ENCODE results near the gene UPF3B. TPM values are rescaled to one million over a fixed set of nuclear protein-coding genes. Genes with fewer than 3 reads are reported as not detected.
"Not testable (repeated sequence)": the region's sequence is repeated elsewhere in the genome, so short reads cannot be mapped to it uniquely, and the experiment has no call there.

Gene UPF3B
- polyA plus RNA-seq, 1 donor from 2014 or later: 24.8 TPM

DNA sequence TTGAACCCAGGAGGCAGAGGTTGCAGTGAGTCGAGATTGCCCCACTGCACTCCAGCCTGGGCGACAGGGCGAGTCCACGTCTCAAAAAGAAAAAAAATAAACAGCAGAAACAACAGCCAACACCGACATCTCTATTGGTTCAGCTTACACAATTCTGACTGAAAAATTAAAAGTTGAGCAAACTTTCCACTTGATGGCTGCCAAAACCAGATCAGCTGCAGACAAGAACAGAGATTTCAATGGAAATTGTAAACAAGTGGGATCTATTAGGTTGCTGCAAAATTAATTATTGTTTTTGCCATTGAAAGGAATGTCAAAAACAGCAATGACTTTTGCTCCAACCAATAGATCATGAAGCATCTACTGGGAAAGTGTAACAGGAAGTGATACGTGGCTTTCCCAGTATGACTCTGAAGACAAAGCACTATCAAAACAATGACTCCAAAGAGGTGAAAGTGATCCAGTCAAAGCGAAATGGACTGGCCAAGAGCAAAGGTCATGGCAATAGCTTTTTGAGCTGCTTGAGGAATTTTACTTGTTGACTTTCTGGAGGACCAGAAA, 26.3 kb downstream of the UPF3B start:
- no peak overlapping the region for H2AFZ ChIP-seq (ENCODE audit: low read depth, low read length)
- H3K4me2 ChIP-seq (ENCODE audit: low read length): no peak overlapping the region
- no peak overlapping the region for H3K9ac ChIP-seq (ENCODE audit: low read length)
- no peaks in the 10 kb centered on the region for H4K20me1 ChIP-seq (ENCODE audit: insufficient read depth)
- H3F3A ChIP-seq (ENCODE audit: insufficient read depth, low read length, poor library complexity, severe bottlenecking): no peaks in the 10 kb centered on the region
- H3K27me3 ChIP-seq (ENCODE audit: insufficient read depth, low read depth, low read length): no peaks in the 10 kb centered on the region
- H3K36me3 ChIP-seq (ENCODE audit: insufficient read depth, low read length): no peaks in the 10 kb centered on the region
- H3K27ac ChIP-seq (ENCODE audit: low read length): no peak overlapping the region
- H3K9me2 ChIP-seq (ENCODE audit: insufficient read depth, low read length): no peaks in the 10 kb centered on the region
- no peaks in the 10 kb centered on the region for H3K79me2 ChIP-seq (replicated peaks; ENCODE audit: insufficient read depth, low read length)
- H3K9me3 ChIP-seq (ENCODE audit: low read length): no peaks in the 10 kb centered on the region
- TF ChIP-seq SMC3 (conservative IDR thresholded peaks at IDR 0.05; ENCODE audit: poor library complexity): no peak
- TF ChIP-seq, protein P1, sequence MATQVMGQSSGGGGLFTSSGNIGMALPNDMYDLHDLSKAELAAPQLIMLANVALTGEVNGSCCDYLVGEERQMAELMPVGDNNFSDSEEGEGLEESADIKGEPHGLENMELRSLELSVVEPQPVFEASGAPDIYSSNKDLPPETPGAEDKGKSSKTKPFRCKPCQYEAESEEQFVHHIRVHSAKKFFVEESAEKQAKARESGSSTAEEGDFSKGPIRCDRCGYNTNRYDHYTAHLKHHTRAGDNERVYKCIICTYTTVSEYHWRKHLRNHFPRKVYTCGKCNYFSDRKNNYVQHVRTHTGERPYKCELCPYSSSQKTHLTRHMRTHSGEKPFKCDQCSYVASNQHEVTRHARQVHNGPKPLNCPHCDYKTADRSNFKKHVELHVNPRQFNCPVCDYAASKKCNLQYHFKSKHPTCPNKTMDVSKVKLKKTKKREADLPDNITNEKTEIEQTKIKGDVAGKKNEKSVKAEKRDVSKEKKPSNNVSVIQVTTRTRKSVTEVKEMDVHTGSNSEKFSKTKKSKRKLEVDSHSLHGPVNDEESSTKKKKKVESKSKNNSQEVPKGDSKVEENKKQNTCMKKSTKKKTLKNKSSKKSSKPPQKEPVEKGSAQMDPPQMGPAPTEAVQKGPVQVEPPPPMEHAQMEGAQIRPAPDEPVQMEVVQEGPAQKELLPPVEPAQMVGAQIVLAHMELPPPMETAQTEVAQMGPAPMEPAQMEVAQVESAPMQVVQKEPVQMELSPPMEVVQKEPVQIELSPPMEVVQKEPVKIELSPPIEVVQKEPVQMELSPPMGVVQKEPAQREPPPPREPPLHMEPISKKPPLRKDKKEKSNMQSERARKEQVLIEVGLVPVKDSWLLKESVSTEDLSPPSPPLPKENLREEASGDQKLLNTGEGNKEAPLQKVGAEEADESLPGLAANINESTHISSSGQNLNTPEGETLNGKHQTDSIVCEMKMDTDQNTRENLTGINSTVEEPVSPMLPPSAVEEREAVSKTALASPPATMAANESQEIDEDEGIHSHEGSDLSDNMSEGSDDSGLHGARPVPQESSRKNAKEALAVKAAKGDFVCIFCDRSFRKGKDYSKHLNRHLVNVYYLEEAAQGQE (IDR thresholded peaks at IDR 0.05; ENCODE audit: borderline replicate concordance): no peak
- TF ChIP-seq, protein P2, sequence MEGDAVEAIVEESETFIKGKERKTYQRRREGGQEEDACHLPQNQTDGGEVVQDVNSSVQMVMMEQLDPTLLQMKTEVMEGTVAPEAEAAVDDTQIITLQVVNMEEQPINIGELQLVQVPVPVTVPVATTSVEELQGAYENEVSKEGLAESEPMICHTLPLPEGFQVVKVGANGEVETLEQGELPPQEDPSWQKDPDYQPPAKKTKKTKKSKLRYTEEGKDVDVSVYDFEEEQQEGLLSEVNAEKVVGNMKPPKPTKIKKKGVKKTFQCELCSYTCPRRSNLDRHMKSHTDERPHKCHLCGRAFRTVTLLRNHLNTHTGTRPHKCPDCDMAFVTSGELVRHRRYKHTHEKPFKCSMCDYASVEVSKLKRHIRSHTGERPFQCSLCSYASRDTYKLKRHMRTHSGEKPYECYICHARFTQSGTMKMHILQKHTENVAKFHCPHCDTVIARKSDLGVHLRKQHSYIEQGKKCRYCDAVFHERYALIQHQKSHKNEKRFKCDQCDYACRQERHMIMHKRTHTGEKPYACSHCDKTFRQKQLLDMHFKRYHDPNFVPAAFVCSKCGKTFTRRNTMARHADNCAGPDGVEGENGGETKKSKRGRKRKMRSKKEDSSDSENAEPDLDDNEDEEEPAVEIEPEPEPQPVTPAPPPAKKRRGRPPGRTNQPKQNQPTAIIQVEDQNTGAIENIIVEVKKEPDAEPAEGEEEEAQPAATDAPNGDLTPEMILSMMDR (IDR thresholded peaks at IDR 0.05; ENCODE audit: poor library complexity, severe bottlenecking): no peak
- TF ChIP-seq RAD21 (conservative IDR thresholded peaks at IDR 0.05): no peak
- no peak for TF ChIP-seq TAF1 (IDR thresholded peaks at IDR 0.05; ENCODE audit: low read depth)
- no peak for TF ChIP-seq MXI1 (conservative IDR thresholded peaks at IDR 0.05; ENCODE audit: poor library complexity, severe bottlenecking)
- TF ChIP-seq EZH2 (IDR thresholded peaks at IDR 0.05; ENCODE audit: borderline replicate concordance, insufficient read depth, low read length, poor library complexity, severe bottlenecking): no peak
- no peak overlapping the region for H3K4me3 ChIP-seq (ENCODE audit: low read length)

DNA sequence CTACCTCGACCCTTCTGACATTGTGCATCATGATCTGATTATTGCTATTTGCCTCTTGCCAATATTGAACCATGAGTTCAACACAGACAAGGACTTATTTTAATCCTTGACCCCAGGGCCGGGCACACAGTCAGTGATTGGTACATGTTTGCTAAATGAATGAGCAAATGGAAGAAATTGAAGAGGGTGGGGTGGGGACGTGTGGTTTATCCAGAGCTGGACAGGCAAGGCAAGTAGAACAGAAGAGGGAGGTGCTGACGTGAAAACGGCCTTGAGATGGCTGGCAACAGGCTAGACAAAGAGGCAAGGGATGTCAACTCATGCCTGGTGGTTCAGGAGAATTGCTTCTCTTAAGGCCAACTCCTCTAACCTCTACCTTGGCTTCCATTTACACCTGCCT, 28.5 kb downstream of the UPF3B start:
- not testable (repeated sequence) for H2AFZ ChIP-seq (ENCODE audit: low read depth, low read length); H3K4me2 ChIP-seq (ENCODE audit: low read length); H3K79me2 ChIP-seq (replicated peaks; ENCODE audit: insufficient read depth, low read length); H3F3A ChIP-seq (ENCODE audit: insufficient read depth, low read length, poor library complexity, severe bottlenecking); H3K9me3 ChIP-seq (ENCODE audit: low read length); H3K27ac ChIP-seq (ENCODE audit: low read length); H3K4me3 ChIP-seq (ENCODE audit: low read length); H3K9me2 ChIP-seq (ENCODE audit: insufficient read depth, low read length); H3K9ac ChIP-seq (ENCODE audit: low read length); H3K36me3 ChIP-seq (ENCODE audit: insufficient read depth, low read length); H4K20me1 ChIP-seq (ENCODE audit: insufficient read depth); H3K27me3 ChIP-seq (ENCODE audit: insufficient read depth, low read depth, low read length)

DNA sequence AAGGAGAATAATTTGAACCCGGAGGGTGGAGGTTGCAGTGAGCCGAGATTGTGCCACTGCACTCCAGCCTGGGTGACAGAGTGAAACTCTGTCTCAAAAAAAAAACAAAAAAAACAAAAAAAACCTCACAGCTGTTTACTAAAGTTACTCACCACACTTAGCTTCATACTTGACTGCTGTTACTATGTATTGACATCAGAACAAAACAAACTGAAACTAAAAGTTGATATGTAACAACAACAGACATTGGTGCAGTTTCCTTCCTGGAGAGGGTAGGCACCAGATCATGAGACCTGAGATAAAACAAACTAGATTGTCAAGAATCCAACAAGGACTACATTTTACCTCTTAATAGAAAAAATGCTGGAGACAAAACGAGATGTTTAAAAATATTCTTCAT, 31.1 kb downstream of the UPF3B start:
- H3F3A ChIP-seq (ENCODE audit: insufficient read depth, low read length, poor library complexity, severe bottlenecking); H3K27me3 ChIP-seq (ENCODE audit: insufficient read depth, low read depth, low read length); H2AFZ ChIP-seq (ENCODE audit: low read depth, low read length); H3K79me2 ChIP-seq (replicated peaks; ENCODE audit: insufficient read depth, low read length); H4K20me1 ChIP-seq (ENCODE audit: insufficient read depth); H3K4me2 ChIP-seq (ENCODE audit: low read length); H3K4me3 ChIP-seq (ENCODE audit: low read length); H3K27ac ChIP-seq (ENCODE audit: low read length); H3K9me3 ChIP-seq (ENCODE audit: low read length); H3K9ac ChIP-seq (ENCODE audit: low read length); H3K9me2 ChIP-seq (ENCODE audit: insufficient read depth, low read length); H3K36me3 ChIP-seq (ENCODE audit: insufficient read depth, low read length): not testable (repeated sequence)
